ENCODE results near the gene PRTG. TPM values are rescaled to one million over a fixed set of nuclear protein-coding genes. Genes with fewer than 3 reads are reported as not detected.

Gene PRTG
- polyA plus RNA-seq, 3 donors = not detected

DNA sequence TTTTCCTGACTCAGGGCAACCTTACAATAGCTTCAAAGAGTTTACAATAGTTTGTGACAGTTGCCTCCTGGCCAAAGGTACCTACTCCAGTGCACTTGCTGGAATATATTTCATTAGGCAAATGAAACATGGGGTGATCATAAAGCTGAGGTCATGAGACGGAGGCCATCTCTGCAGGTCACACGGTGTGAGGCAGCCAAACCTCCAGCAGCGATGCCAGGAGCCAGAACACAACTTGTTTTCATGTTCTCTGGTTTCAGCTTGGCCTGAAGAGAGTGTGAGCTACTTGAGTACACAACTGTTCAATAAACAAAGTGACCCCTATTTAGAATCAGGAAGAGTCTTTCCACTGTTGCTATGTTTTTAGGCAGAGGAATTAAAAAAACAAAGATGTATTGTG, 112.1 kb downstream of the PRTG start:
- intact Hi-C loops (cut with micrococcal nuclease) = no loop called here
- Mint-ChIP-seq H3K36me3 (no peaks in the 10 kb centered on the region), H3K27ac (no peak overlapping the region), H3K27me3 (ENCODE audit: low read depth in 3 of 3) (no peaks in the 10 kb centered on the region), H3K4me1 (peaks cover 3% of the 10 kb centered on the region), H3K4me3 (no peak overlapping the region), H3K9me3 (no peaks in the 10 kb centered on the region)
- Histone ChIP-seq H3K9ac (ENCODE audit: insufficient read depth, low read length, poor library complexity, severe bottlenecking) (no peak overlapping the region), H3K36me3 (replicated peaks in 1 of 2; ENCODE audit: control insufficient read depth in 1 of 2, insufficient read depth in 2 of 2, low read length in 2 of 2) (no peaks in the 10 kb centered on the region), H2AFZ (ENCODE audit: insufficient read depth, low read depth, low read length, poor library complexity, severe bottlenecking) (no peak overlapping the region), H3K79me2 (ENCODE audit: insufficient read depth, low read length) (no peaks in the 10 kb centered on the region), H3K27ac (ENCODE audit: low read depth in 1 of 2, low read length in 2 of 2) (no peak overlapping the region), H4K20me1 (ENCODE audit: insufficient read depth, low read length) (no peaks in the 10 kb centered on the region), H3K4me2 (replicated peaks; ENCODE audit: extremely low read depth, low read length, poor library complexity, severe bottlenecking) (no peak overlapping the region), H3K4me3 (replicated peaks in 1 of 3; ENCODE audit: low read depth in 2 of 3, low read length in 3 of 3) (no peak overlapping the region), H3K27me3 (ENCODE audit: control insufficient read depth in 2 of 2, insufficient read depth in 2 of 2, low read length in 2 of 2) (no peaks in the 10 kb centered on the region), H3K4me1 (ENCODE audit: control insufficient read depth in 1 of 2, insufficient read depth in 2 of 2, low read length in 2 of 2) (no peaks in the 10 kb centered on the region), H3K9me3 (replicated peaks in 1 of 2; ENCODE audit: control insufficient read depth in 1 of 2, insufficient read depth in 1 of 2, low read length in 2 of 2) (no peaks in the 10 kb centered on the region)
- DNase-seq = no peak
- WGBS (ENCODE audit: insufficient coverage) = 100% methylated on average over 2 of the region's 3 CpGs
- TF ChIP-seq, protein P1, sequence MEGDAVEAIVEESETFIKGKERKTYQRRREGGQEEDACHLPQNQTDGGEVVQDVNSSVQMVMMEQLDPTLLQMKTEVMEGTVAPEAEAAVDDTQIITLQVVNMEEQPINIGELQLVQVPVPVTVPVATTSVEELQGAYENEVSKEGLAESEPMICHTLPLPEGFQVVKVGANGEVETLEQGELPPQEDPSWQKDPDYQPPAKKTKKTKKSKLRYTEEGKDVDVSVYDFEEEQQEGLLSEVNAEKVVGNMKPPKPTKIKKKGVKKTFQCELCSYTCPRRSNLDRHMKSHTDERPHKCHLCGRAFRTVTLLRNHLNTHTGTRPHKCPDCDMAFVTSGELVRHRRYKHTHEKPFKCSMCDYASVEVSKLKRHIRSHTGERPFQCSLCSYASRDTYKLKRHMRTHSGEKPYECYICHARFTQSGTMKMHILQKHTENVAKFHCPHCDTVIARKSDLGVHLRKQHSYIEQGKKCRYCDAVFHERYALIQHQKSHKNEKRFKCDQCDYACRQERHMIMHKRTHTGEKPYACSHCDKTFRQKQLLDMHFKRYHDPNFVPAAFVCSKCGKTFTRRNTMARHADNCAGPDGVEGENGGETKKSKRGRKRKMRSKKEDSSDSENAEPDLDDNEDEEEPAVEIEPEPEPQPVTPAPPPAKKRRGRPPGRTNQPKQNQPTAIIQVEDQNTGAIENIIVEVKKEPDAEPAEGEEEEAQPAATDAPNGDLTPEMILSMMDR (IDR thresholded peaks at IDR 0.05) = no peak

DNA sequence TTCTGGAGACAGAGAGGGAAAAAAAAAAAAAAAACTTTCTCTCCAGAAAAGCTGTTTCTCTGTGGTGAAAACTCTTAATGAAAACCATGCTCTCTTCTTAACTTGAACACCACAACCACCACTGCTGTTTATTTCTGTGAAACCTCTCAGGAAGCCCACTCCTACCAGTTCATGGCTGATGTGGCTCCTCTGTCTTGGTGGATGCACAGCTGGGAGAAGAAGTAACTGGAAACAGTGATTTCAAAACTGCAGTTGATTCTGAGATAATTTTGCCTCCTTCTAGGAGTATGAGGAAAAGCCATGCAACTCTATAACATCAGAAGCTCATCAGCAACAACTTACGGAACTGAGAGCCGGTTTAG, 114.6 kb downstream of the PRTG start:
- H3K4me3 ChIP-seq (replicated peaks in 1 of 3; ENCODE audit: low read depth in 2 of 3, low read length in 3 of 3) = no peak overlapping the region
- H3K4me2 ChIP-seq (replicated peaks; ENCODE audit: extremely low read depth, low read length, poor library complexity, severe bottlenecking) = no peak overlapping the region
- H4K20me1 ChIP-seq (ENCODE audit: insufficient read depth, low read length) = no peaks in the 10 kb centered on the region
- H3K27me3 ChIP-seq (ENCODE audit: control insufficient read depth in 2 of 2, insufficient read depth in 2 of 2, low read length in 2 of 2) = no peaks in the 10 kb centered on the region
- Mint-ChIP-seq H3K4me3 (no peak overlapping the region), H3K9me3 (no peaks in the 10 kb centered on the region), H3K4me1 (no peaks in the 10 kb centered on the region), H3K27me3 (ENCODE audit: low read depth in 3 of 3) (no peaks in the 10 kb centered on the region), H3K27ac (no peak overlapping the region), H3K36me3 (no peaks in the 10 kb centered on the region)
- no peaks in the 10 kb centered on the region for H3K36me3 ChIP-seq (replicated peaks in 1 of 2; ENCODE audit: control insufficient read depth in 1 of 2, insufficient read depth in 2 of 2, low read length in 2 of 2)
- H3K4me1 ChIP-seq (ENCODE audit: control insufficient read depth in 1 of 2, insufficient read depth in 2 of 2, low read length in 2 of 2) = no peaks in the 10 kb centered on the region
- WGBS (ENCODE audit: insufficient coverage) = no CpG with 5 or more reads among the region's 2 CpGs
- no peaks in the 10 kb centered on the region for H3K79me2 ChIP-seq (ENCODE audit: insufficient read depth, low read length)
- TF ChIP-seq, protein P1 (IDR thresholded peaks at IDR 0.05) = no peak
- DNase-seq = no peak
- H3K27ac ChIP-seq (ENCODE audit: low read depth in 1 of 2, low read length in 2 of 2) = no peak overlapping the region
- no peaks in the 10 kb centered on the region for H3K9me3 ChIP-seq (replicated peaks in 1 of 2; ENCODE audit: control insufficient read depth in 1 of 2, insufficient read depth in 1 of 2, low read length in 2 of 2)
- intact Hi-C loops (cut with micrococcal nuclease) = no loop called here
- no peak overlapping the region for H2AFZ ChIP-seq (ENCODE audit: insufficient read depth, low read depth, low read length, poor library complexity, severe bottlenecking)
- no peak overlapping the region for H3K9ac ChIP-seq (ENCODE audit: insufficient read depth, low read length, poor library complexity, severe bottlenecking)
